GM23248 (cell line): Measurements from ENCODE around the gene CHD9. TPM values are rescaled to one million over a fixed set of nuclear protein-coding genes. Genes with fewer than 3 reads are reported as not detected.
"Not testable (repeated sequence)": the region's sequence is repeated elsewhere in the genome, so short reads cannot be mapped to it uniquely, and the experiment has no call there.

Experiments used
- DNase-seq: peaks from one replicate; pipeline ENCODE4 v3.0.0-alpha.2; 2015
- H2AFZ ChIP-seq: fragments of 200-600 bp; sonication (generic); 2 replicates; pipeline ENCODE4 v1.6.1; 2016; ENCODE audit warnings: antibody characterized with exemption
- H3F3A ChIP-seq: fragments of 200-600 bp; sonication (generic); 2 replicates; pipeline ENCODE4 v1.6.1; 2016; ENCODE audit warnings: mild to moderate bottlenecking, antibody characterized with exemption, mixed run types; ENCODE audit not compliant: insufficient read depth
- H3K27ac ChIP-seq: fragments of 200-600 bp; sonication (generic); 2 replicates; pipeline ENCODE4 v1.5.1; 2016; ENCODE audit warnings: mild to moderate bottlenecking
- H3K27me3 ChIP-seq: fragments of 200-600 bp; sonication (generic); replicated peaks from 2 replicates; pipeline ENCODE4 v1.6.1; 2016; ENCODE audit warnings: mild to moderate bottlenecking; ENCODE audit not compliant: insufficient read depth
- H3K36me3 ChIP-seq: fragments of 200-600 bp; sonication (generic); 2 replicates; pipeline ENCODE4 v1.6.1; 2016; ENCODE audit warnings: low read depth, mild to moderate bottlenecking
- H3K4me1 ChIP-seq: fragments of 200-600 bp; sonication (generic); 2 replicates; pipeline ENCODE4 v1.6.1; 2016; ENCODE audit warnings: mild to moderate bottlenecking; ENCODE audit not compliant: insufficient read depth
- H3K4me2 ChIP-seq: fragments of 200-600 bp; sonication (generic); one replicate; pipeline ENCODE4 v1.6.1; 2016; ENCODE audit warnings: mild to moderate bottlenecking; ENCODE audit not compliant: unreplicated experiment
- H3K4me3 ChIP-seq: fragments of 200-600 bp; sonication (generic); 2 replicates; pipeline ENCODE4 v1.5.1; 2016; ENCODE audit warnings: mild to moderate bottlenecking
- H3K79me2 ChIP-seq: fragments of 200-600 bp; sonication (generic); 2 replicates; pipeline ENCODE4 v1.6.1; 2016; ENCODE audit warnings: mild to moderate bottlenecking; ENCODE audit not compliant: insufficient read depth
- H3K9ac ChIP-seq: fragments of 200-600 bp; sonication (generic); 2 replicates; pipeline ENCODE4 v1.6.1; 2016; ENCODE audit warnings: mild to moderate bottlenecking
- H3K9me2 ChIP-seq: fragments of 200-600 bp; sonication (generic); 2 replicates; pipeline ENCODE4 v1.6.1; 2016; ENCODE audit warnings: mixed run types, mild to moderate bottlenecking, moderate library complexity; ENCODE audit not compliant: insufficient read depth
- H3K9me3 ChIP-seq: fragments of 200-600 bp; sonication (generic); one replicate; pipeline ENCODE4 v1.6.1; 2017; ENCODE audit warnings: low read depth
- H4K20me1 ChIP-seq: fragments of 200-600 bp; sonication (generic); 2 replicates; pipeline ENCODE4 v1.6.0; 2016; ENCODE audit not compliant: insufficient read depth
- EZH2 ChIP-seq: fragments of 200-600 bp; sonication (generic); IDR thresholded peaks from 2 replicates; pipeline ENCODE4 v1.6.1; 2018; ENCODE audit warnings: antibody characterized with exemption, mild to moderate bottlenecking; ENCODE audit not compliant: insufficient read depth, poor library complexity, severe bottlenecking
- EZH2phosphoT487 ChIP-seq: fragments of 200-600 bp; sonication (generic); IDR thresholded peaks from 2 replicates; pipeline ENCODE4 v1.6.1; 2018; ENCODE audit warnings: antibody characterized with exemption, moderate library complexity, mild to moderate bottlenecking, low read depth; ENCODE audit not compliant: insufficient read depth
- WGBS, 2 experiments: methylation state at CpG; one replicate each; pipeline ENCODE4 v1.1.6; 2015 to 2017; ENCODE audit warnings: low lambda C conversion rate in 2 of 2, low coverage in 1 of 2; ENCODE audit errors: missing lambda C conversion rate in 2 of 2; 5-methylcytosine and 5-hydroxymethylcytosine counted together
- in situ Hi-C: fragments of 300-500 bp; cut with MboI; formaldehyde crosslinking; loops from 2 replicates; pipeline ENCODE4 v1.15.0; 2020
- polyA plus RNA-seq: library from polyadenylated mRNA; unstranded; fragments of >200 nt; fragmentation: Nextera tagmentation; extraction: Ambion mirVana; gene quantifications from 2 replicates; pipeline ENCODE4 v1.2.1, GENCODE V29; 2016
- total RNA-seq: library from RNA; depleted of rRNA; stranded (reverse); fragments of >200 nt; shearing (Covaris generic); gene quantifications from 2 replicates; pipeline ENCODE4 v1.2.3, GENCODE V29; 2014

CHD9 gene
- total and polyA plus RNA-seq, 2 experiments from 2014 or later = 20.5 to 47.4 TPM

DNA sequence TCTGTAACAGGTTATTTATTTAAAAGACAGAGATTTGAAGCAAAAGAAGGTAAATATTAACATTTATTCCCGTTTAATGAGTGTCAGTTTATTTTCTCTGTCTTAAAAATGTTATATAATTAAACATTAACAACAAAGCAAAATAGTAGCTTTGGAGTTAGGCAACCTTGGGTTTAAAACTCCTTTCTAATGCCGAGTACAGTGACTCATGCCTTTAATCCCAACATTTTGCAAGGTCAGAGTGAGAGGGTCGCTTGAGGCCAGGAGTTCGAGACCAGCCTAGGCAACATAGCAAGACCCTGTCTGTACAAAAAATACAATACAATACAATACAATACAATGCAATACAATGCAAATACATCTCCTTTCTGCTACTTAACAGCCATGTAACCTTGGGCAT, 128.7 kb downstream of the CHD9 start:
- no peak for DNase-seq
- whole genome bisulfite sequencing, 2 experiments = 94 to 99% methylated on average over 4 of the region's 4 CpGs
- Histone ChIP-seq H3K36me3 (peaks cover 5% of the 10 kb centered on the region; the same call in 1 of the 2 replicates), H3K4me1 (no peaks in the 10 kb centered on the region), H3K79me2 (peaks cover 100% of the 10 kb centered on the region), H3F3A (no peaks in the 10 kb centered on the region), H3K4me2 (no peak overlapping the region), H3K9me2 (no peaks in the 10 kb centered on the region), H3K27me3 (no peaks in the 10 kb centered on the region), H3K27ac (no peak overlapping the region), H3K9me3 (no peaks in the 10 kb centered on the region), H3K4me3 (no peak overlapping the region), H3K9ac (no peak overlapping the region), H2AFZ (no peak overlapping the region), H4K20me1 (no peaks in the 10 kb centered on the region)
- TF ChIP-seq EZH2 = no peak
- no peak for TF ChIP-seq EZH2phosphoT487
- in situ Hi-C loops = no loop called here

DNA sequence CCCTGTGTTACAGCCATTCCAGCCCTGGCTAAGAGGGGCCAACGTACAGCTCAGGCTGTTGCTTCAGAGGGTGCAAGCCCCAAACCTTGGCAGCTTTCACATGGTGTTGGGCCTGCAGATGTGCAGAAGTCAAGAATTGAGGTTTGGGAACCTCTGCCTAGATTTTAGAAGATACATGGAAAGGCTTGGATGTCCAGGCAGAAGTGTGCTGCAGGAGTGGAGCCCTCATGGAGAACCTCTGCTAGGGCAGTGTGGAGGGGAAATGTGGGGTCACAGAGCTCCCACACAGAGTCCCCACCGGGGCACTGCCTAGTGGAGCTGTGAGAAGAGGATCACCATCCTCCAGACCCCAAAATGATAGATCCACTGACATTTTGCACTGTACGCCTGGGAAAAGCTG, 130.9 kb downstream of the CHD9 start:
- H3K27ac ChIP-seq, H3K9me2 ChIP-seq, H3K9ac ChIP-seq, H2AFZ ChIP-seq, H3K4me3 ChIP-seq, H3K4me2 ChIP-seq, H4K20me1 ChIP-seq, in situ Hi-C loops, H3K9me3 ChIP-seq, H3K36me3 ChIP-seq, DNase-seq, H3F3A ChIP-seq, H3K4me1 ChIP-seq, H3K27me3 ChIP-seq: not testable (repeated sequence)
- 98 to 100% methylated on average over 3 of the region's 3 CpGs for whole genome bisulfite sequencing, 2 experiments
- peaks cover 100% of the 10 kb centered on the region for H3K79me2 ChIP-seq

DNA sequence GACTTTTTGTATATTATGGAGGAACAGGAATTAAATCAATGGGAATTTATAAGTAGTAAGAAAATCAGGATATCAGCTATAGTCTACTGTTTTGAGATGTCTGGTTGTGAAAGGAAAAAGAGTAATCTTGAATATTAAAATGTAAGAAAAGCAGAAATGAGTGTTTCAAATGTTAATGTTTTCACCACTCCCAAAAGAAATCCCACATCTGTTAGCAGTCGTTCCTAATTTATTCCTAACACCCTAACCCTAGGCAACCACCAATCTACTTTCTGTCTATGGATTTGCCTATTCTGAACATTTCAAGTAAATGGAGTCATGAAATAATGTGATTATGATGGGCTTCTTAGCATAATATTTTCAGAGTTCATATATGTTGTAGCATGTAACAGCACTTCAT, 133.0 kb downstream of the CHD9 start:
- H4K20me1 ChIP-seq = no peaks in the 10 kb centered on the region
- H3K9me3 ChIP-seq = no peaks in the 10 kb centered on the region
- DNase-seq = no peak
- H3K9ac ChIP-seq = no peak overlapping the region
- H3K79me2 ChIP-seq = peaks cover 100% of the 10 kb centered on the region
- H2AFZ ChIP-seq = no peak overlapping the region
- no peaks in the 10 kb centered on the region for H3K4me1 ChIP-seq
- H3K4me3 ChIP-seq = no peak overlapping the region
- H3K27me3 ChIP-seq = no peaks in the 10 kb centered on the region
- WGBS, 2 experiments = 7 to 8% methylated on average over 1 of the region's 1 CpG
- no peaks in the 10 kb centered on the region for H3F3A ChIP-seq
- in situ Hi-C loops = no loop called here
- no peak overlapping the region for H3K27ac ChIP-seq
- no peak for TF ChIP-seq EZH2
- TF ChIP-seq EZH2phosphoT487 = no peak
- no peaks in the 10 kb centered on the region; the same call in 1 of the 2 replicates for H3K36me3 ChIP-seq
- no peaks in the 10 kb centered on the region for H3K9me2 ChIP-seq
- no peak overlapping the region for H3K4me2 ChIP-seq

DNA sequence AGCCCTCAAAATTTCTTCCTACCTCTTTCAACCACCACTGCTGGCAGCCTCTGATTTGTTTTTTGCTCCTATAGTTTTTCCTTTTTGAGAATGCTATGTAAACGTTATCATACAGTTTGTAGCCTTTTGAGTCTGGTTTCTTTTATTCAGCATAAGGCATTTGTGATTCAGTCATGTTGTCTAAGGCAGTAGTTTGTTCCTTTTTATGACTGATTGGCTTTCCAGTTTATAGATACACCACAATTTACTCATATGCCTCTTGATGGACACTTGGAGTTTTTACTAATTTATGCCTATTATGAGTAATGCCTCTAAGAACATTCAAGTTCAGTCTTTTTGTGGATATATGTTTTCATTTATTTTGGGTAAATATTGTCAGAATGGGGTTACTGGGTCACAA, 136.6 kb downstream of the CHD9 start:
- H3K36me3 ChIP-seq = no peaks in the 10 kb centered on the region; the same call in 1 of the 2 replicates
- no peak overlapping the region for H3K4me3 ChIP-seq
- no peaks in the 10 kb centered on the region for H3K9me3 ChIP-seq
- no peaks in the 10 kb centered on the region for H3K27me3 ChIP-seq
- H3K4me1 ChIP-seq = no peaks in the 10 kb centered on the region
- in situ Hi-C loops = no loop called here
- H3F3A ChIP-seq = no peaks in the 10 kb centered on the region
- no peak overlapping the region for H3K27ac ChIP-seq
- no peaks in the 10 kb centered on the region for H4K20me1 ChIP-seq
- H3K9ac ChIP-seq = no peak overlapping the region
- H3K4me2 ChIP-seq = no peak overlapping the region
- TF ChIP-seq EZH2phosphoT487 (no peak), EZH2 (no peak)
- no peak overlapping the region for H2AFZ ChIP-seq
- 95 to 100% methylated on average over 1 of the region's 1 CpG for WGBS, 2 experiments
- DNase-seq = no peak
- no peaks in the 10 kb centered on the region for H3K9me2 ChIP-seq
- H3K79me2 ChIP-seq = peaks cover 100% of the 10 kb centered on the region

DNA sequence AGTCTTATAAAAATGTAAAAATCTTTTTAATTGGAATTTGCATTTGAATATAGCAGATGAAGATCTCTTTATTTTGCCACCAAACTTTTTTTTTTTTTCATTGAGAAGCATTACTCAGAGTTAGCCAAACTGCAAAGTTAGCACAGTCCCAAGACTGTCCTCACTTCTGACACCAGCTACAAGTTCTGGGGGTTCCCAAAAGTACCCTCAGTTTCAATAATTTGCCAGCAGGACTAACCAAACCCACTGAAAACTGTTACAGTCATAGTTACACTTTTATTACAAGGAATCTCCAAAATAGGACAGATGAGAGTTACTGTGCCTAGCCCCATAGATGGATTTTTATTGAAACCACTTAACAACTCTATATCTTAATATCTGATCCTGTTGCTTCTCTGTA, 144.1 kb downstream of the CHD9 start:
- no peaks in the 10 kb centered on the region; the same call in 1 of the 2 replicates for H3F3A ChIP-seq
- no peak overlapping the region for H3K4me3 ChIP-seq
- no peaks in the 10 kb centered on the region for H3K36me3 ChIP-seq
- H3K79me2 ChIP-seq = peaks cover 98% of the 10 kb centered on the region
- H3K9me3 ChIP-seq = no peaks in the 10 kb centered on the region
- H3K9me2 ChIP-seq = no peaks in the 10 kb centered on the region
- no peak overlapping the region for H3K9ac ChIP-seq
- no peak for DNase-seq
- no peaks in the 10 kb centered on the region for H3K4me1 ChIP-seq
- H3K27me3 ChIP-seq = no peaks in the 10 kb centered on the region
- no peak overlapping the region for H3K4me2 ChIP-seq
- no peak overlapping the region for H3K27ac ChIP-seq
- H4K20me1 ChIP-seq = no peaks in the 10 kb centered on the region
- in situ Hi-C loops = no loop called here
- TF ChIP-seq EZH2phosphoT487 = no peak
- H2AFZ ChIP-seq = no peak overlapping the region
